Neuronal stem cell (in vitro differentiated cells): Measurements from ENCODE around the gene VSTM2L.
A peak's percentile ranks its signal among the peaks of the same experiment; 100 is the strongest.

ENCODE experiments used
- DNase-seq: peaks from one replicate; pipeline ENCODE4 v3.0.0-alpha.2; 2013; ENCODE audit warnings: low spot score
- H2AFZ ChIP-seq: one replicate; pipeline ENCODE4 v1.6.1; 2013; ENCODE audit warnings: mild to moderate bottlenecking, low read length, inconsistent platforms
- H2AK5ac ChIP-seq: 2 replicates; pipeline ENCODE4 v1.6.1; 2013; ENCODE audit warnings: low read depth, mild to moderate bottlenecking, inconsistent platforms, low read length, moderate library complexity, mixed read lengths
- H2BK120ac ChIP-seq: 2 replicates; pipeline ENCODE4 v1.6.1; 2013; ENCODE audit warnings: low read depth, mild to moderate bottlenecking, inconsistent platforms, low read length, moderate library complexity, mixed read lengths
- H2BK12ac ChIP-seq: one replicate; pipeline ENCODE4 v1.6.1; 2013; ENCODE audit warnings: low read length, inconsistent platforms
- H2BK15ac ChIP-seq: 2 replicates; pipeline ENCODE4 v1.6.1; 2013; ENCODE audit warnings: mild to moderate bottlenecking, low read length, inconsistent platforms, mixed read lengths
- H2BK5ac ChIP-seq: one replicate; pipeline ENCODE4 v1.6.1; 2013; ENCODE audit warnings: inconsistent platforms, mild to moderate bottlenecking, low read length, moderate library complexity
- H3K14ac ChIP-seq: one replicate; pipeline ENCODE4 v1.6.1; 2013; ENCODE audit warnings: low read length, inconsistent platforms
- H3K18ac ChIP-seq: 2 replicates; pipeline ENCODE4 v1.6.1; 2013; ENCODE audit warnings: low read length, inconsistent platforms
- H3K23ac ChIP-seq: 2 replicates; pipeline ENCODE4 v1.6.1; 2013; ENCODE audit warnings: low read depth, mild to moderate bottlenecking, mixed read lengths, low read length, inconsistent platforms; ENCODE audit not compliant: poor library complexity
- H3K27ac ChIP-seq: replicated peaks from 3 replicates; pipeline ENCODE4 v1.5.1; 2013; ENCODE audit warnings: low read length, inconsistent platforms
- H3K27me3 ChIP-seq, 3 experiments: 2 replicates each; pipeline ENCODE4 v1.6.1; 2013; ENCODE audit warnings: low read length in 3 of 3, mild to moderate bottlenecking in 2 of 3, inconsistent platforms in 1 of 3, low read depth in 1 of 3, mixed read lengths in 1 of 3, moderate library complexity in 1 of 3; ENCODE audit not compliant: control insufficient read depth in 3 of 3, insufficient read depth in 3 of 3
- H3K36me3 ChIP-seq, 2 donors: replicated peaks in 1 of 2; 2 replicates each; pipeline ENCODE4 v1.6.1; 2013; ENCODE audit warnings: low read length in 2 of 2; ENCODE audit not compliant: control insufficient read depth in 2 of 2, insufficient read depth in 2 of 2
- H3K4ac ChIP-seq: 2 replicates; pipeline ENCODE4 v1.6.1; 2013; ENCODE audit warnings: inconsistent platforms, mild to moderate bottlenecking, low read length, moderate library complexity
- H3K4me1 ChIP-seq, 2 donors: 1 replicate in 1 of 2; 2 replicates in 1 of 2; pipeline ENCODE4 v1.6.1; 2013; ENCODE audit warnings: low read length in 2 of 2, low read depth in 1 of 2; ENCODE audit not compliant: control insufficient read depth in 2 of 2, insufficient read depth in 1 of 2
- H3K4me2 ChIP-seq: one replicate; pipeline ENCODE4 v1.6.1; 2013; ENCODE audit warnings: mild to moderate bottlenecking, low read length, inconsistent platforms; ENCODE audit not compliant: insufficient read depth, poor library complexity, severe bottlenecking
- H3K4me3 ChIP-seq, 2 donors: 2 replicates each; pipeline ENCODE4 v1.5.1; 2013; ENCODE audit warnings: low read length in 2 of 2, mild to moderate bottlenecking in 2 of 2, inconsistent platforms in 1 of 2, moderate library complexity in 1 of 2
- H3K79me1 ChIP-seq: one replicate; pipeline ENCODE4 v1.6.1; 2013; ENCODE audit warnings: low read depth, mild to moderate bottlenecking, inconsistent platforms, low read length, moderate library complexity
- H3K9ac ChIP-seq: one replicate; pipeline ENCODE4 v1.6.1; 2013; ENCODE audit warnings: mild to moderate bottlenecking, low read depth, low read length, inconsistent platforms; ENCODE audit not compliant: poor library complexity
- H3K9me3 ChIP-seq, 2 donors: replicated peaks in 1 of 2; 2 replicates each; pipeline versions ENCODE3 to v1.6.1; 2013; ENCODE audit warnings: low read length in 2 of 2, mild to moderate bottlenecking in 2 of 2, inconsistent platforms in 1 of 2, low read depth in 1 of 2, mixed read lengths in 1 of 2, moderate library complexity in 1 of 2; ENCODE audit not compliant: control insufficient read depth in 2 of 2, insufficient read depth in 1 of 2
- H4K8ac ChIP-seq: one replicate; pipeline ENCODE4 v1.6.1; 2013; ENCODE audit warnings: low read depth, mild to moderate bottlenecking, inconsistent platforms, low read length, moderate library complexity
- H4K91ac ChIP-seq: one replicate; pipeline ENCODE4 v1.6.1; 2013; ENCODE audit warnings: low read length, low read depth, mild to moderate bottlenecking, inconsistent platforms; ENCODE audit not compliant: poor library complexity
- WGBS, 2 donors: extraction: QIAGEN DNeasy Blood & Tissue Kit; methylation state at CpG; one replicate each; pipeline ENCODE4 v1.1.7; 2013; ENCODE audit warnings: missing lambda C conversion rate in 2 of 2, mixed read lengths in 1 of 2; ENCODE audit not compliant: insufficient read length in 2 of 2, insufficient replicate concordance in 1 of 2; ENCODE audit errors: extremely low coverage in 2 of 2; 5-methylcytosine and 5-hydroxymethylcytosine counted together

Gene VSTM2L

DNA sequence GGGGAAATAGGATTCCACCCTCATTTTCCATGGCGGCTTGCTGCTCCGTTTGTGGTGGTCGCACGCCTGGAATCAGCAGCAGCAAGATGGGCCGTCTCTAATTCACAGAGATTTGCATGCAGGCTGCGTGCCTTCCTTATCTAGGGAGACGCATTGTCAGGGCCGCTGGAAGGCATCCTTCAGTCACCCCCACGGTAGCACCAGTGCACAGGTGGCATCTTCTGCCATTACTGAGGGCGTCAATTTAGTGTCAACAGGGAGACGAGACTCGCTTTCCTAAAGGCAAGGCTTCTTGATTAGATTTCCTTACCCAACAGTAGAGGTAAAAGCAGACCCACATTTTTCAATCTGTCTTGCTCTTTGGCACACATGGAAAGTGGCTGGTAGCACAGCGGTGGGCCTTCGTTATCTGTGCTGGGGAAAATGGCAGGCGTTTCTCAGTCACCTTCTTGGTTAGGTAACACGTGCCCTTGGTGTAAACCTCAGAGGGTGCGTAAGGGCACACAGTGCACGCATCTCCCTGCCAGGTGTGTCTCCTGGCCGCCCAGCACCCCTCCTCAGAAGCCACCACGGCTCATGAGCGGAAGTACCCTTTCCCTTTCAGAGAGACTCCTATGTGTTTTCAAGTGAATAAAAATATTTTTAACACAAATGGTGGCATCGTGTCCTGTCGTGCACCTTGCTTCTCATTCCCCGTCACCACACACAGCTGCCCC lies 27.3 kb upstream of the VSTM2L start:
- Histone ChIP-seq H4K91ac (no peak overlapping the region), H3K27ac (no peak overlapping the region), H3K4me1 (no peaks in the 10 kb centered on the region), H2BK5ac (no peak overlapping the region), H3K36me3 (peaks cover 12 to 17% of the 10 kb centered on the region in 2 donors), H3K79me1 (no peaks in the 10 kb centered on the region), H4K8ac (no peak overlapping the region), H3K14ac (no peak overlapping the region), H3K9me3 (no peaks in the 10 kb centered on the region), H2BK15ac (no peak overlapping the region), H3K27me3 (no peaks in the 10 kb centered on the region), H3K23ac (no peak overlapping the region), H2BK120ac (no peak overlapping the region), H3K9ac (no peak overlapping the region), H3K4ac (no peak overlapping the region), H2BK12ac (no peak overlapping the region), H3K4me3 (no peak overlapping the region), H2AFZ (no peak overlapping the region), H3K18ac (no peak overlapping the region), H2AK5ac (no peak overlapping the region), H3K4me2 (no peak overlapping the region)
- no CpG with 5 or more reads among the region's 24 CpGs for WGBS, 2 donors
- DNase-seq = no peak

DNA sequence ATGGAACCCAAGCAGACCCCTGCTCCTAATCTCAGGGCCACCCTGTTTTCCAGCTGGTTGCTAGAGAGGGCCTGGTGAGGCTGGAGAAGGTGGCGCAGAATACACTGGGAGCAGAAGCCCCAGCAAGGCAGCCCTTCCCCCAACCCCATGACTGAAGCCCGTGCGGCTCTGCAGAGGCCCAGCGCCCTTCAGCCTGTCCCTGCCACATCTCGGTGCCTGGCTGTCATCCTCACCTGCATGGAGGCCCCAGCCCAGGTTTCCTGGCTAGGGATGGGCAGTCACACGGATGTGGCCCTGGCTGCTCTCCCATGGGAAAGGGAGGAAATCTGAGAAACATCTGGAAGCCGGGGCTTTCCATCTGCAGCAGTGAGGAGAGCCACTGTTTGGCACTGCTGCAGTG lies 26.1 kb upstream of the VSTM2L start:
- no peak overlapping the region for H2BK12ac ChIP-seq
- H3K4me1 ChIP-seq = no peaks in the 10 kb centered on the region
- H2AFZ ChIP-seq = no peak overlapping the region
- no peak overlapping the region for H3K4me2 ChIP-seq
- H3K9ac ChIP-seq = peak overlapping the region; percentile 55
- peak overlapping the region; percentile 22 for H3K18ac ChIP-seq
- H2BK5ac ChIP-seq = no peak overlapping the region
- H2BK15ac ChIP-seq = no peak overlapping the region
- H2AK5ac ChIP-seq = peak overlapping the region; percentile 47
- no peak overlapping the region for H4K91ac ChIP-seq
- peak overlapping the region; percentile 18 for H3K23ac ChIP-seq
- no peaks in the 10 kb centered on the region for H3K79me1 ChIP-seq
- no peak overlapping the region for H3K27ac ChIP-seq
- peak overlapping the region; percentile 4 for H2BK120ac ChIP-seq
- H3K36me3 ChIP-seq = peaks cover 12 to 13% of the 10 kb centered on the region in 2 donors
- no peak overlapping the region for H3K4ac ChIP-seq
- no peaks in the 10 kb centered on the region for H3K9me3 ChIP-seq
- no peak for DNase-seq
- no CpG with 5 or more reads among the region's 7 CpGs for WGBS, 2 donors
- no peak overlapping the region for H3K14ac ChIP-seq
- H3K4me3 ChIP-seq = no peak overlapping the region
- H4K8ac ChIP-seq = no peak overlapping the region
- no peaks in the 10 kb centered on the region for H3K27me3 ChIP-seq

DNA sequence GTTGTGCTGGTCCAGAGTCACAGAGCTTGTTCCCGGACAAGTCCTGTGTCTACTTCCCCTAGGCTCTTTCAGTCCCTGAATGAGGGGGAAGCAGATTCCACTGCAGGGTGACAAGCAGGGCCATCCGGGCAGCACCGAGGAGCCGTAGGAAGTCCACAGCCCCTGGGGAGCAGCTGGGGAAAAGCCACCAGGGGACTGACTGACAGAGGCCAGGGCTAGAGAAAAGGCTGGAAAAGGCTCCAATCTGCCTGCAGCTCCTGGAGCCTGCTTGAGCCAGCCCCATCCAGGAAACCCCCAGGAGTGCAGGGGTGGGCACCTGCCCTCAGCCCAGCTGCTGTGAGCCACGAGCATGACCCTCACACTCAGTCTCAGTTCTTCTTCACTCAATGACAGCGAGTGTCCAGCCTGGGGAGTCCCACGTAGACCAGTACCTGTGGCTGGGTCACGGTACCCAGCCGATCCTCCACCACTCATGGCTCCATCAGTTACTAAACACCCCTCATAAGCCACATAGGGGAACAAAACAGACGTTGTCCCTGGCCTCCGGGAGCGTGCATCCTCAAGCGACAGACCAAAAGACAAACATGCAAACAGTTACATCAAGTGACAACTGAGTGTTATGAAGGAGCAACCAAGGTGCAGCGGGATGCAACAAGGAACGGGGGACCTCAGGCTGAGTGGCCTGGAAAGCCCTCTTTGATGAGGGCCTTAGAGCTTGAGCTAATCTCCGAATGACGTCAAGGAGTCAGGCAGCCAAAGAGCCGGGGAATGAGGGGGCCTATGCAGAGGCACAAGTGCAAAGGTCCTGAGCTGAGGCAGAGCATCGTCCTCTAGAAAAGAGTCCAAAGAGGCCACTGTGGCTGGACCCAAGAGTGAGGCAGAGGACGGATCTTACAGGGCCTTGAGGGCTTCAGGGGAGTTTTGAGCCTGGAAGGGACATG lies 24.8 kb upstream of the VSTM2L start:
- no CpG with 5 or more reads among the region's 20 CpGs for WGBS, 2 donors
- peaks cover 0 to under 1% of the 10 kb centered on the region in 2 donors for H3K4me1 ChIP-seq

More for the DNA sequence above, 24.8 kb upstream of the VSTM2L start:
- DNase-seq = no peak
- no peak overlapping the region for H3K4me2 ChIP-seq
- H4K91ac ChIP-seq = no peak overlapping the region
- H2BK15ac ChIP-seq = no peak overlapping the region
- H3K79me1 ChIP-seq = no peaks in the 10 kb centered on the region
- peak overlapping the region; percentile 66 for H3K18ac ChIP-seq
- H3K36me3 ChIP-seq = peaks cover 8 to 10% of the 10 kb centered on the region in 2 donors
- no peak overlapping the region for H3K4me3 ChIP-seq
- H2BK5ac ChIP-seq = peak overlapping the region; percentile 41
- no peak overlapping the region for H3K9ac ChIP-seq
- no peak overlapping the region for H2AFZ ChIP-seq
- no peak overlapping the region for H3K27ac ChIP-seq
- no peaks in the 10 kb centered on the region for H3K9me3 ChIP-seq
- no peak overlapping the region for H4K8ac ChIP-seq
- H3K4ac ChIP-seq = no peak overlapping the region
- H3K27me3 ChIP-seq = no peaks in the 10 kb centered on the region
- no peak overlapping the region for H3K14ac ChIP-seq
- H3K23ac ChIP-seq = no peak overlapping the region
- peak overlapping the region; percentile 77 for H2AK5ac ChIP-seq
- no peak overlapping the region for H2BK120ac ChIP-seq
- H2BK12ac ChIP-seq = no peak overlapping the region
